GM12878 (cell line): ENCODE measurements around the gene ATP13A1. TPM values are rescaled to one million over a fixed set of nuclear protein-coding genes. Genes with fewer than 3 reads are reported as not detected.

Experiments
- polyA plus RNA-seq, 11 experiments: library from polyadenylated mRNA; depleted of rRNA in 4 of 11; unstranded in 6 of 11; stranded (reverse) in 5 of 11; fragments of >200 nt; fragmentation: Nextera tagmentation in 4 of 11; fragmentation: Illumina TruSeq in 1 of 11; extraction: Ambion mirVana in 4 of 11; extraction: Trizol in 1 of 11; gene quantifications; 1 replicate in 1 of 11; 2 replicates in 10 of 11; pipeline versions ENCODE4 v1.2.1 to v1.2.3, GENCODE V29; 2011 to 2016; ENCODE audit warnings: inconsistent platforms in 2 of 11, missing spikeins in 2 of 11, low read depth in 1 of 11
- small RNA-seq: library from RNA; depleted of rRNA; stranded (forward); fragments of <200 nt; gene quantifications from one replicate; pipeline ENCODE3, GENCODE V24; 2014
- total RNA-seq, 4 experiments: library from RNA; depleted of rRNA in 3 of 4; stranded (reverse); fragments of >200 nt in 3 of 4; fragmentation: Illumina TruSeq in 1 of 4; extraction: Trizol in 1 of 4; gene quantifications; 2 replicates each; pipeline versions ENCODE4 v1.2.1 to v1.2.3, GENCODE V29; 2013 to 2021

ATP13A1 gene
- total and polyA plus RNA-seq, 10 of the 15 experiments (the other 5 are each of a cell fraction or from before 2014, with no cell fraction given), result 0.37 to 91.0 (median 29.8) TPM

Small RNA genes lying within 50 kb of the gene (small RNA-seq; reads per million reads assigned to genes)
- not detected for gene AC011458.2

Other genes starting within 250 kb of the ATP13A1 start
Only the 7 nearest of the 12 such genes appear.
- 0.96 and 0.98 TPM in 2 replicates for gene YJEFN3, start 134.8 kb downstream of the ATP13A1 start, total RNA-seq (2014; rRNA removed)
- 1.2 and 1.4 TPM in 2 replicates for gene YJEFN3, start 134.8 kb downstream of the ATP13A1 start, total RNA-seq (2014; rRNA removed; fragmentation: Illumina TruSeq; extraction: Trizol)
- gene YJEFN3, start 134.8 kb downstream of the ATP13A1 start, total RNA-seq (2021), result 5.6 and 5.9 TPM in 2 replicates
- 2.4 and 2.6 TPM in 2 replicates for gene YJEFN3, start 134.8 kb downstream of the ATP13A1 start, polyA plus RNA-seq (2011; rRNA removed)
- gene YJEFN3, start 134.8 kb downstream of the ATP13A1 start, polyA plus RNA-seq (2014; fragmentation: Illumina TruSeq; extraction: Trizol), result 4.6 and 5.2 TPM in 2 replicates
- under 1 TPM; 0.05 to 0.08 TPM for gene YJEFN3, start 134.8 kb downstream of the ATP13A1 start, polyA plus RNA-seq (2014; fragmentation: Nextera tagmentation; extraction: Ambion mirVana)
- gene YJEFN3, start 134.8 kb downstream of the ATP13A1 start, polyA plus RNA-seq (2014; rRNA removed), result 5.5 and 6.2 TPM in 2 replicates
- 1 to 10 TPM; 6.3 to 6.9 TPM for gene YJEFN3, start 134.8 kb downstream of the ATP13A1 start, polyA plus RNA-seq (2016; fragmentation: Nextera tagmentation; extraction: Ambion mirVana)
- gene CILP2, start 125.4 kb downstream of the ATP13A1 start, total RNA-seq (2014; rRNA removed), result 0.06 TPM in 1 of 2 replicates, not detected in the other
- gene CILP2, start 125.4 kb downstream of the ATP13A1 start, total RNA-seq (2014; rRNA removed; fragmentation: Illumina TruSeq; extraction: Trizol), result not detected in 2 replicates
- 0.05 TPM in 1 of 2 replicates, not detected in the other for gene CILP2, start 125.4 kb downstream of the ATP13A1 start, total RNA-seq (2021)
- gene CILP2, start 125.4 kb downstream of the ATP13A1 start, polyA plus RNA-seq (2011; rRNA removed), result not detected in 2 replicates
- gene CILP2, start 125.4 kb downstream of the ATP13A1 start, polyA plus RNA-seq (2014; fragmentation: Illumina TruSeq; extraction: Trizol), result not detected in 2 replicates
- not detected for gene CILP2, start 125.4 kb downstream of the ATP13A1 start, polyA plus RNA-seq (2014; fragmentation: Nextera tagmentation; extraction: Ambion mirVana)
- gene CILP2, start 125.4 kb downstream of the ATP13A1 start, polyA plus RNA-seq (2014; rRNA removed), result 0.08 TPM in 1 of 2 replicates, not detected in the other
- gene CILP2, start 125.4 kb downstream of the ATP13A1 start, polyA plus RNA-seq (2016; fragmentation: Nextera tagmentation; extraction: Ambion mirVana), result under 1 TPM in 1 of 2 experiments, not detected in 1; 0.05 TPM
- gene PBX4, start 45.0 kb downstream of the ATP13A1 start, total RNA-seq (2014; rRNA removed), result 7.1 and 10.1 TPM in 2 replicates
- gene PBX4, start 45.0 kb downstream of the ATP13A1 start, total RNA-seq (2014; rRNA removed; fragmentation: Illumina TruSeq; extraction: Trizol), result 3.9 and 4.4 TPM in 2 replicates
- 7.7 and 9.6 TPM in 2 replicates for gene PBX4, start 45.0 kb downstream of the ATP13A1 start, total RNA-seq (2021)
- 12.6 and 15.8 TPM in 2 replicates for gene PBX4, start 45.0 kb downstream of the ATP13A1 start, polyA plus RNA-seq (2011; rRNA removed)
- gene PBX4, start 45.0 kb downstream of the ATP13A1 start, polyA plus RNA-seq (2014; fragmentation: Illumina TruSeq; extraction: Trizol), result 1.5 and 3.5 TPM in 2 replicates
- under 1 TPM; 0.18 to 0.75 TPM for gene PBX4, start 45.0 kb downstream of the ATP13A1 start, polyA plus RNA-seq (2014; fragmentation: Nextera tagmentation; extraction: Ambion mirVana)
- gene PBX4, start 45.0 kb downstream of the ATP13A1 start, polyA plus RNA-seq (2014; rRNA removed), result 17.3 and 18.8 TPM in 2 replicates
- gene PBX4, start 45.0 kb downstream of the ATP13A1 start, polyA plus RNA-seq (2016; fragmentation: Nextera tagmentation; extraction: Ambion mirVana), result 1 to 10 TPM; 2.7 to 4.1 TPM
- gene LPAR2, start 35.5 kb downstream of the ATP13A1 start, total RNA-seq (2014; rRNA removed), result 9.4 and 11.3 TPM in 2 replicates
- 5.0 and 6.3 TPM in 2 replicates for gene LPAR2, start 35.5 kb downstream of the ATP13A1 start, total RNA-seq (2014; rRNA removed; fragmentation: Illumina TruSeq; extraction: Trizol)
- gene LPAR2, start 35.5 kb downstream of the ATP13A1 start, total RNA-seq (2021), result 19.0 and 22.9 TPM in 2 replicates
- gene LPAR2, start 35.5 kb downstream of the ATP13A1 start, polyA plus RNA-seq (2011; rRNA removed), result 6.6 and 9.0 TPM in 2 replicates
- 8.6 and 12.6 TPM in 2 replicates for gene LPAR2, start 35.5 kb downstream of the ATP13A1 start, polyA plus RNA-seq (2014; fragmentation: Illumina TruSeq; extraction: Trizol)
- gene LPAR2, start 35.5 kb downstream of the ATP13A1 start, polyA plus RNA-seq (2014; fragmentation: Nextera tagmentation; extraction: Ambion mirVana), result 1 to 10 TPM in 1 of 2 experiments, under 1 TPM in 1; 0.98 to 3.2 TPM
- gene LPAR2, start 35.5 kb downstream of the ATP13A1 start, polyA plus RNA-seq (2014; rRNA removed), result 17.3 and 23.8 TPM in 2 replicates
- gene LPAR2, start 35.5 kb downstream of the ATP13A1 start, polyA plus RNA-seq (2016; fragmentation: Nextera tagmentation; extraction: Ambion mirVana), result 10 to 100 TPM in 1 of 2 experiments, 1 to 10 TPM in 1; 8.5 to 12.0 TPM
- gene GMIP, start 20.0 kb downstream of the ATP13A1 start, total RNA-seq (2014; rRNA removed), result 35.1 and 39.6 TPM in 2 replicates
- 10.9 and 11.9 TPM in 2 replicates for gene GMIP, start 20.0 kb downstream of the ATP13A1 start, total RNA-seq (2014; rRNA removed; fragmentation: Illumina TruSeq; extraction: Trizol)
- gene GMIP, start 20.0 kb downstream of the ATP13A1 start, total RNA-seq (2021), result 58.4 and 63.5 TPM in 2 replicates
- gene GMIP, start 20.0 kb downstream of the ATP13A1 start, polyA plus RNA-seq (2011; rRNA removed), result 6.0 and 10.0 TPM in 2 replicates
- gene GMIP, start 20.0 kb downstream of the ATP13A1 start, polyA plus RNA-seq (2014; fragmentation: Illumina TruSeq; extraction: Trizol), result 16.3 and 20.0 TPM in 2 replicates
- gene GMIP, start 20.0 kb downstream of the ATP13A1 start, polyA plus RNA-seq (2014; fragmentation: Nextera tagmentation; extraction: Ambion mirVana), result 1 to 10 TPM; 1.5 to 2.8 TPM
- gene GMIP, start 20.0 kb downstream of the ATP13A1 start, polyA plus RNA-seq (2014; rRNA removed), result 32.9 and 39.9 TPM in 2 replicates
- gene GMIP, start 20.0 kb downstream of the ATP13A1 start, polyA plus RNA-seq (2016; fragmentation: Nextera tagmentation; extraction: Ambion mirVana), result 10 to 100 TPM; 24.7 to 30.9 TPM
- 16.9 and 20.9 TPM in 2 replicates for gene ZNF101, start 5.2 kb upstream of the ATP13A1 start, total RNA-seq (2014; rRNA removed)
- gene ZNF101, start 5.2 kb upstream of the ATP13A1 start, total RNA-seq (2014; rRNA removed; fragmentation: Illumina TruSeq; extraction: Trizol), result 25.1 and 28.0 TPM in 2 replicates
- 22.2 and 22.8 TPM in 2 replicates for gene ZNF101, start 5.2 kb upstream of the ATP13A1 start, total RNA-seq (2021)
- 40.5 and 71.0 TPM in 2 replicates for gene ZNF101, start 5.2 kb upstream of the ATP13A1 start, polyA plus RNA-seq (2011; rRNA removed)
- 19.3 and 24.1 TPM in 2 replicates for gene ZNF101, start 5.2 kb upstream of the ATP13A1 start, polyA plus RNA-seq (2014; fragmentation: Illumina TruSeq; extraction: Trizol)
- 10 to 100 TPM; 20.4 to 21.3 TPM for gene ZNF101, start 5.2 kb upstream of the ATP13A1 start, polyA plus RNA-seq (2014; fragmentation: Nextera tagmentation; extraction: Ambion mirVana)
- gene ZNF101, start 5.2 kb upstream of the ATP13A1 start, polyA plus RNA-seq (2014; rRNA removed), result 15.2 and 15.9 TPM in 2 replicates
- gene ZNF101, start 5.2 kb upstream of the ATP13A1 start, polyA plus RNA-seq (2016; fragmentation: Nextera tagmentation; extraction: Ambion mirVana), result 10 to 100 TPM; 16.3 to 17.1 TPM
- 4.6 and 5.0 TPM in 2 replicates for gene ZNF14, start 69.4 kb upstream of the ATP13A1 start, total RNA-seq (2014; rRNA removed)
- 6.7 and 7.1 TPM in 2 replicates for gene ZNF14, start 69.4 kb upstream of the ATP13A1 start, total RNA-seq (2014; rRNA removed; fragmentation: Illumina TruSeq; extraction: Trizol)
- 3.1 and 3.3 TPM in 2 replicates for gene ZNF14, start 69.4 kb upstream of the ATP13A1 start, total RNA-seq (2021)
- 5.5 and 8.9 TPM in 2 replicates for gene ZNF14, start 69.4 kb upstream of the ATP13A1 start, polyA plus RNA-seq (2011; rRNA removed)
- gene ZNF14, start 69.4 kb upstream of the ATP13A1 start, polyA plus RNA-seq (2014; fragmentation: Illumina TruSeq; extraction: Trizol), result 4.6 and 6.4 TPM in 2 replicates
- 1 to 10 TPM; 3.1 to 3.8 TPM for gene ZNF14, start 69.4 kb upstream of the ATP13A1 start, polyA plus RNA-seq (2014; fragmentation: Nextera tagmentation; extraction: Ambion mirVana)
- 2.5 and 2.8 TPM in 2 replicates for gene ZNF14, start 69.4 kb upstream of the ATP13A1 start, polyA plus RNA-seq (2014; rRNA removed)
- 1 to 10 TPM; 6.7 to 7.2 TPM for gene ZNF14, start 69.4 kb upstream of the ATP13A1 start, polyA plus RNA-seq (2016; fragmentation: Nextera tagmentation; extraction: Ambion mirVana)